22Rv1 (cell line): Measurements from ENCODE around the gene ROCK1.
"Not testable (repeated sequence)": the region's sequence is repeated elsewhere in the genome, so short reads cannot be mapped to it uniquely, and the experiment has no call there.

Experiments used
- H3K27ac ChIP-seq: fragments of 450-650 bp; 2 replicates; pipeline ENCODE4 v1.5.1; 2017
- CTCF ChIP-seq: fragments of 450-650 bp; IDR thresholded peaks from 2 replicates; pipeline ENCODE4 v1.5.1; 2017; ENCODE audit warnings: mild to moderate bottlenecking
- ZFX ChIP-seq: fragments of 450-650 bp; IDR thresholded peaks from 2 replicates; pipeline ENCODE4 v1.6.1; 2017; ENCODE audit warnings: antibody characterized with exemption, borderline replicate concordance

ROCK1 gene

DNA sequence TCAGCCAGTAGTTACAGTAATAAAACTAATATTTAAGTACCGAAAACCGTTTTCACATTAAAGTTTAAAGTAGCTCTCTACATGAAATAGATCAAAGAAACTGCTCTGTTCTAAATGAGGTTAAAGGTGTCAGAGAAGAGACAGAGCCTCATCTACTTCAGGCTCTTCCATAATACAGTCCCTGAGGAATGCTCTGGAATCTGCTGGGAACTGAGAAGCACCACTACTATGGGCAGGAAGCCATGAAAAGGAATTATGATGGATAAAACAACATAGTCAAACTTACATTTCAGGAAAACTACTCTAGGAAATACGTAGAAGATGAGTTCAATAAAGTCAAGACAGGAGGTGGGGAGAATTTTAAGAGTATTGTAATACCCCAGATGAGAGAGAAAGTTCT, 60.0 kb downstream of the ROCK1 start:
- TF ChIP-seq CTCF (no peak), ZFX (no peak)
- H3K27ac ChIP-seq: no peak overlapping the region

- no peak for TF ChIP-seq CTCF
- TF ChIP-seq ZFX: no peak
Observed at GRCh38 chr18:21049306-21049705, 62.3 kb downstream of the ROCK1 start.

GRCh38 chr18:21047126-21047525, 64.5 kb downstream of the ROCK1 start:
- no peak for TF ChIP-seq ZFX
- H3K27ac ChIP-seq: no peak overlapping the region

More at GRCh38 chr18:21049306-21049705, 62.3 kb downstream of the ROCK1 start:
- H3K27ac ChIP-seq: no peak overlapping the region

- TF ChIP-seq CTCF (no peak), ZFX (no peak)
- no peak overlapping the region for H3K27ac ChIP-seq
Observed at GRCh38 chr18:21040466-21040865, 71.1 kb downstream of the ROCK1 start.

GRCh38 chr18:21038201-21038600, 73.4 kb downstream of the ROCK1 start:
- no peak for TF ChIP-seq ZFX
- no peak for TF ChIP-seq CTCF
- H3K27ac ChIP-seq: no peak overlapping the region

DNA sequence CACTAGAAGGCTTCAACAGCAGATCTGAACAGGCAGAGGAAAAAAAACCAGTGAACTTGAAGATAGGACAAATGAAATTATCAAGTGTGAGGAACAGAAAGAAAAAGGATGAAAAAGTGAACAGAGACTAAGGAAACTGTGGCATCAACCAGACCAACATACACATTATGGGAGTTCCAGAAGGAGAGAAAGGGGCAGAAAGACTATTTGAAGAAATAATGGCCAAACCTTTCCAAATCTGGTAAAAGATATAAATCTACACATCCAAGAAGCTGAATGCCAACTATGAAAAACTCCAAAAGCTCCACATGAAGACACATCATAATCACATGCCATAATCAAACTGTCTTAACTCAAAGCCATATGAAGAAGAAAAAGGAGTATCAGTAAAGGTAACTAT, 79.8 kb downstream of the ROCK1 start:
- no peak for TF ChIP-seq CTCF
- no peak for TF ChIP-seq ZFX

DNA sequence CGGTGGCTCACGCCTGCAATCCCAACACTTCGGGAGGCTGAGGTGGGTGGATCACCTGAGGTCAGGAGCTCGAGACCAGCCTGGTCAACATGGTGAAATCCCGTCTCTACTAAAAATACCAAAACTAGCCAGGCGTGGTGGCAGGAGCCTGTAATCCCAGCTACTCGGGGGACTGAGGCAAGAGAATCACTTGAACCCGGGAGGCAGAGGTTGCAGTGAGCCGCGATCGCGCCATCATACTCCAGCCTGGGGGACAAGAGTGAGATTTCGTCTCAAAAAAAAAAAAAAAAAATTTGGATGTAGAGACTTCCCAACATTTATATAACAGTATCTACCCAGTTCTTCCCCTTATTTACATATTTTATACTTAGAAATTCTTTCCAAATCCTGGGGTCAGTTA, 93.4 kb downstream of the ROCK1 start:
- H3K27ac ChIP-seq: not testable (repeated sequence)

More for the DNA sequence above, 79.8 kb downstream of the ROCK1 start:
- H3K27ac ChIP-seq: no peak overlapping the region

GRCh38 chr18:21012308-21012707, 99.3 kb downstream of the ROCK1 start:
- no peak overlapping the region for H3K27ac ChIP-seq
- TF ChIP-seq ZFX (no peak), CTCF (no peak)

GRCh38 chr18:21004726-21005125, 106.9 kb downstream of the ROCK1 start:
- H3K27ac ChIP-seq: no peak overlapping the region
- TF ChIP-seq ZFX (no peak), CTCF (no peak)
